Right atrium auricular region (tissue), 2 donors: ENCODE measurements around the gene TMEM80. TPM values are rescaled to one million over a fixed set of nuclear protein-coding genes. Genes with fewer than 3 reads are reported as not detected.

Experiments used
- DNase-seq: peaks from one replicate; pipeline ENCODE4 v3.0.0-alpha.2; 2019; ENCODE audit warnings: low spot score
- H3K27ac ChIP-seq, 2 donors: fragments of 200-600 bp; sonication (generic); 1 replicate in 1 of 2; 2 replicates in 1 of 2; pipeline ENCODE4 v1.5.1; 2016 to 2019
- H3K27me3 ChIP-seq, 2 donors: fragments of 200-600 bp; sonication (generic); one replicate each; pipeline versions ENCODE4 v1.5.1 to v1.6.0; 2017 to 2019
- H3K36me3 ChIP-seq: fragments of 200-600 bp; sonication (generic); one replicate; pipeline ENCODE4 v1.5.1; 2016
- H3K4me1 ChIP-seq, 2 donors: fragments of 200-600 bp; sonication (generic); one replicate each; pipeline versions ENCODE4 v1.5.1 to v1.6.0; 2017 to 2019
- H3K4me3 ChIP-seq, 2 donors: fragments of 200-600 bp; sonication (generic); 1 replicate in 1 of 2; 2 replicates in 1 of 2; pipeline ENCODE4 v1.5.1; 2017 to 2019; ENCODE audit warnings: mild to moderate bottlenecking in 1 of 2, moderate library complexity in 1 of 2
- H3K9me3 ChIP-seq, 2 donors: fragments of 200-600 bp; sonication (generic); one replicate each; pipeline ENCODE4 v1.5.1; 2019
- total RNA-seq, 2 donors: library from RNA; depleted of rRNA; stranded (reverse); fragments of >200 nt; gene quantifications; one replicate each; pipeline ENCODE4 v1.1.0, GENCODE V29; 2016
- TF ChIP-seq, protein P1 (sequence below), 2 donors: fragments of 200-600 bp; sonication (generic); IDR thresholded peaks; one replicate each; pipeline ENCODE4 v1.5.1; 2019; ENCODE audit warnings: antibody characterized with exemption in 2 of 2

The TMEM80 gene
- total RNA-seq, 2 donors from 2014 or later = 12.5 to 20.7 TPM

DNA sequence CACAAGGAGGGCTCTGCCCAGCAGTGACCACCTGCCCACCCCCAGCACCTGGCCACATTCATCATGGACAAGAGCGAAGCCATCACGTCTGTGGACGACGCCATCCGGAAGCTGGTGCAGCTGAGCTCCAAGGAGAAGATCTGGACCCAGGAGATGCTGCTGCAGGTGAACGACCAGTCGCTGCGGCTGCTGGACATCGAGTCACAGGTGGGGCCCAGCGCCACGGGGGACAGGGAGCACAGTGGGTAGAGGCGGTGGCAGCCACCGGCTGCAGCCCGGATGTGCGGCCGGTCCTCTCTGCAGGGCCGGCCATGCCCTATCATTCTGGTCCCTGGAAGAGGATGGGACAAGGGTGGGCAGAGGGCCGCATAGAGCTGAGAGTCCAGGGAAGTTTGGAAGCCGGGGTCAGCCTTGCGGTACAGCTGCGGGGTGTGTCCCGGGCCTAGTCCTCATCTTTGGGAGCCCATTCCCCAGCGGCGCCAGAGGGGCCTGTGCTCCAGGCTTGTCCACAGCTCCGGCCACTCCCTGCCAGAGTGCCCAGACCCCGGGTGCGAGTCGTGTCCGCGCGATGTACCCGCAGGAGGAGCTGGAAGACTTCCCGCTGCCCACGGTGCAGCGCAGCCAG is 24.5 kb downstream of the TMEM80 start:
- TF ChIP-seq, protein P1, sequence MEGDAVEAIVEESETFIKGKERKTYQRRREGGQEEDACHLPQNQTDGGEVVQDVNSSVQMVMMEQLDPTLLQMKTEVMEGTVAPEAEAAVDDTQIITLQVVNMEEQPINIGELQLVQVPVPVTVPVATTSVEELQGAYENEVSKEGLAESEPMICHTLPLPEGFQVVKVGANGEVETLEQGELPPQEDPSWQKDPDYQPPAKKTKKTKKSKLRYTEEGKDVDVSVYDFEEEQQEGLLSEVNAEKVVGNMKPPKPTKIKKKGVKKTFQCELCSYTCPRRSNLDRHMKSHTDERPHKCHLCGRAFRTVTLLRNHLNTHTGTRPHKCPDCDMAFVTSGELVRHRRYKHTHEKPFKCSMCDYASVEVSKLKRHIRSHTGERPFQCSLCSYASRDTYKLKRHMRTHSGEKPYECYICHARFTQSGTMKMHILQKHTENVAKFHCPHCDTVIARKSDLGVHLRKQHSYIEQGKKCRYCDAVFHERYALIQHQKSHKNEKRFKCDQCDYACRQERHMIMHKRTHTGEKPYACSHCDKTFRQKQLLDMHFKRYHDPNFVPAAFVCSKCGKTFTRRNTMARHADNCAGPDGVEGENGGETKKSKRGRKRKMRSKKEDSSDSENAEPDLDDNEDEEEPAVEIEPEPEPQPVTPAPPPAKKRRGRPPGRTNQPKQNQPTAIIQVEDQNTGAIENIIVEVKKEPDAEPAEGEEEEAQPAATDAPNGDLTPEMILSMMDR (IDR thresholded peaks at IDR 0.05) = no peak

DNA sequence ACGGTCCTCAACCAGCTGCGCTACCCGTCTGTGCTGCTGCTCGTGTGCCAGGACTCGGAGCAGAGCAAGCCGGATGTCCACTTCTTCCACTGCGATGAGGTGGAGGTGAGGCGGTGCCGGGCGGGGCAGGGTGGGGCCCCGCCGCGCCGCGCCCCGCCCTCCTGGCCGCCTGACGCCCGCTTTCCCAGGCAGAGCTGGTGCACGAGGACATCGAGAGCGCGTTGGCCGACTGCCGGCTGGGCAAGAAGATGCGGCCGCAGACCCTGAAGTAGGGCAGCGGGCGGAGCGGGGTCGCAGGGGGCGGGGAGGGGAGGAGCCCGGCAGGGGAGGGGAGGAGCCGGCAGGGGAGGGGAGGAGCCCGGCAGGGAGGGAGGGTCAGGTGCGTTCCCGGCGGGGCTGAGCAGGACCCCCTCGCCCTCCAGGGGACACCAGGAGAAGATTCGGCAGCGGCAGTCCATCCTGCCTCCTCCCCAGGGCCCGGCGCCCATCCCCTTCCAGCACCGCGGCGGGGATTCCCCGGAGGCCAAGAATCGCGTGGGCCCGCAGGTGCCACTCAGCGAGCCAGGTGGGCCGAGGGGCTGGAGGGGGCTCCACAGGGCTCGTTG is 25.1 kb downstream of the TMEM80 start:
- H3K27me3 ChIP-seq = peaks cover 0 to 17% of the 10 kb centered on the region in 2 donors
- TF ChIP-seq, protein P1 (IDR thresholded peaks at IDR 0.05) = no peak
- H3K36me3 ChIP-seq = no peaks in the 10 kb centered on the region
- H3K4me1 ChIP-seq = peaks cover 0 to 17% of the 10 kb centered on the region in 2 donors
- DNase-seq = no peak
- peak overlapping the region in 1 of 2 donors; percentile 25 for H3K4me3 ChIP-seq
- no peaks in the 10 kb centered on the region for H3K9me3 ChIP-seq
- H3K27ac ChIP-seq = no peak overlapping the region

More for the DNA sequence above, 24.5 kb downstream of the TMEM80 start:
- no peaks in the 10 kb centered on the region for H3K9me3 ChIP-seq
- H3K36me3 ChIP-seq = no peaks in the 10 kb centered on the region
- no peak overlapping the region for H3K27ac ChIP-seq
- H3K27me3 ChIP-seq = peaks cover 0 to 10% of the 10 kb centered on the region in 2 donors
- H3K4me1 ChIP-seq = peaks cover 0 to 12% of the 10 kb centered on the region in 2 donors
- no peak overlapping the region for H3K4me3 ChIP-seq
- DNase-seq = no peak

DNA sequence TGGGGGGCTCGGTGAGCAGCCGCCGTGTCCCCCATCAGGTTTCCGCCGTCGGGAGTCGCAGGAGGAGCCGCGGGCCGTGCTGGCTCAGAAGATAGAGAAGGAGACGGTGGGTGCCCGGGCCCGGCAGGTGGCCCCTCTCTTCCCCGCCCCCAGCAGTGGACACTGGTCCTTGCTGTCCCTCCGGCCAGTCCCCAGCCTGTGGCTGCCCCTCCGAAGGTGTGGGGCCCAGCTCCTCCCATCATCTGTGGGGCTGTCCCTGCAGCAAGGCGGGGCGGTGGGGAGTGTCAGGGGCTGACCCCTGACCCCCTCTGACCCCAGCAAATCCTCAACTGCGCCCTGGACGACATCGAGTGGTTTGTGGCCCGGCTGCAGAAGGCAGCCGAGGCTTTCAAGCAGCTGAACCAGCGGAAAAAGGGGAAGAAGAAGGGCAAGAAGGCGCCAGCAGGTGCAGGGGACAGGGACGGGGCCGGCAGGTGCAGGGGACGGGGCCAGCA is 25.7 kb downstream of the TMEM80 start:
- peaks cover 4 to 20% of the 10 kb centered on the region in 2 donors for H3K27me3 ChIP-seq
- H3K9me3 ChIP-seq = no peaks in the 10 kb centered on the region
- no peak overlapping the region for H3K4me3 ChIP-seq
- DNase-seq = no peak
- H3K4me1 ChIP-seq = peaks cover 0 to 23% of the 10 kb centered on the region in 2 donors
- H3K36me3 ChIP-seq = no peaks in the 10 kb centered on the region
- no peak overlapping the region for H3K27ac ChIP-seq
- TF ChIP-seq, protein P1 (IDR thresholded peaks at IDR 0.05) = no peak

DNA sequence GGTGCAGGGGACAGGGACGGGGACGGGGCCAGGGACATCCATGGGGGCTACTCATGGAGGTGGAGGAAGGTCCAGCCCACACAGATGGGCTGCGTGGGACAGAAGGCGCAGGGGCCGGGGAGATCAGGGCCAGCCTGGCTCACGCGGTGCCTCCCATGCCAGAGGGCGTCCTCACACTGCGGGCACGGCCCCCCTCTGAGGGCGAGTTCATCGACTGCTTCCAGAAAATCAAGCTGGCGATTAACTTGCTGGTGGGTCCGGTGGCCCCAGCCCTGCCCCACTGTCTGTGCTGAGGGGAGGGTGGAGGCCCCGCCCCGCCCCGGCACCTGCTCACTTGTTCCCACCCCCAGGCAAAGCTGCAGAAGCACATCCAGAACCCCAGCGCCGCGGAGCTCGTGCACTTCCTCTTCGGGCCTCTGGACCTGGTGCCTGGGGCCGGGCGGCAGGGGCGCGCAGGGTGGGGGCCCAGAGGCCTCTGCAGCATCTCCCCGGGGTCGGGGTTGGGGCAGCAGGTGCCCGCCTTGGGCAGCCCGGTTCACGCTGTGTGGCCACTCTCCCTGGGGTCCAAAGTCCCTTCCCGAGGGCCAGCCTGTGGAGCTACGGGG is 26.2 kb downstream of the TMEM80 start:
- Histone ChIP-seq H3K4me3 (no peak overlapping the region), H3K27ac (no peak overlapping the region), H3K9me3 (no peaks in the 10 kb centered on the region), H3K4me1 (peaks cover 0 to 28% of the 10 kb centered on the region in 2 donors), H3K27me3 (peaks cover 4 to 20% of the 10 kb centered on the region in 2 donors), H3K36me3 (no peaks in the 10 kb centered on the region)
- TF ChIP-seq, protein P1 (IDR thresholded peaks at IDR 0.05) = no peak
- no peak for DNase-seq

DNA sequence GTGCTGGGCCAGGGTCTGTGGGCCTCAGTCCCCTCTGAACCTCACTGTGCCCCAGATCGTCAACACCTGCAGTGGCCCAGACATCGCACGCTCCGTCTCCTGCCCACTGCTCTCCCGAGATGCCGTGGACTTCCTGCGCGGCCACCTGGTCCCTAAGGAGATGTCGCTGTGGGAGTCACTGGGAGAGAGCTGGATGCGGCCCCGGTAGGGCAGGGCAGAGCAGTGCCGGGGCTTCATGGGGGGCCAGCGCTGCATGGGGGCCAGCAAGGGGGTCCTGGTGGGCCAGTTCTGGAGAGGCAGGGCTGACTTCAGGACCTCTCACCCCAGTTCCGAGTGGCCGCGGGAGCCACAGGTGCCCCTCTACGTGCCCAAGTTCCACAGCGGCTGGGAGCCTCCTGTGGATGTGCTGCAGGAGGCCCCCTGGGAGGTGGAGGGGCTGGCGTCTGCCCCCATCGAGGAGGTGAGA is 26.8 kb downstream of the TMEM80 start:
- no peak overlapping the region for H3K27ac ChIP-seq
- H3K36me3 ChIP-seq = no peaks in the 10 kb centered on the region
- no peak for DNase-seq
- H3K9me3 ChIP-seq = no peaks in the 10 kb centered on the region
- peaks cover 4 to 20% of the 10 kb centered on the region in 2 donors for H3K27me3 ChIP-seq
- H3K4me3 ChIP-seq = no peak overlapping the region
- TF ChIP-seq, protein P1 (IDR thresholded peaks at IDR 0.05) = no peak
- H3K4me1 ChIP-seq = peaks cover 0 to 33% of the 10 kb centered on the region in 2 donors
